Iris pigment epithelial cell (primary cell): ENCODE measurements around the gene SAMD8.
"Not testable (repeated sequence)": the region's sequence is repeated elsewhere in the genome, so short reads cannot be mapped to it uniquely, and the experiment has no call there.

Source experiments
- DNase-seq: peaks from one replicate; pipeline ENCODE4 v3.0.0-alpha.2; 2011; ENCODE audit warnings: low read depth

Gene SAMD8

GRCh38 chr10:75107756-75108683 is 3.4 kb upstream of the SAMD8 start:
- DNase-seq = no peak

DNA sequence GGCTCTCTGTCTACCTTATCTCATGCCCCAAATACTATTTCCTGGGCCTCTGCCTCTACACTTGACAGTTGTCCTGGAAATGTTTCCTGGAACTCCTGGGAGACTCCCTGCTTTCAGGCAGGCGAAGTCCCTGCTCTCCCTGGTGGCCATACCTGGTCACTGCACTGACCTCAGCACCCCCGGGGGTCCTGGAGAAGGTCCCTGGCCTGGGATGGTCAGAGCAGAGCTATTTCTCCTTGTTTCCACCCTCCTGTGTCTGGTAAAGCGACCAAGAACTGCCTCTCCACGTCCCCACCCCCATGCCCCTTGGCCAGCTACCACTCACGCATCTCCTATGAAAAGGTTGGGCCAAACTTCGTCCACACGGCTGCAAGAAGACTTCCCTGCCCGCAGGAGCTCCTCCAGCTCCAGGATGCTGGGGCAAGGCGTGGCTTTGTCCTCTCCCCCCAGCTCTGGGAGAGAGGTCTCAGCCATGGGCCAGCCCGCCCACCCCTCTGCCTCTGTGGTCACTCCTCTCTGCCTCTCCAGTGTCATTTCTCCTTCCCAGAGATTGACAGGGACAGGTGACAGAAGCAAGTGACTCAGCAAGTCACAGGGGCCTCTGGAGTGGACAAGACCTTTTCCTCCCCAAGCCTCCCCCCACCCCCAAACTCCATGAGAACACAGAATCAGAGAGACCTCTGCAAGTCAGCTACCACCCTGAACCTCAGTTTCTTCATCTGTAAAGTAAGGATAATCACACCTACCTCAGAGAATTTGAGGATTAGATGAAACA is 2.6 kb upstream of the SAMD8 start:
- no peak for DNase-seq

DNA sequence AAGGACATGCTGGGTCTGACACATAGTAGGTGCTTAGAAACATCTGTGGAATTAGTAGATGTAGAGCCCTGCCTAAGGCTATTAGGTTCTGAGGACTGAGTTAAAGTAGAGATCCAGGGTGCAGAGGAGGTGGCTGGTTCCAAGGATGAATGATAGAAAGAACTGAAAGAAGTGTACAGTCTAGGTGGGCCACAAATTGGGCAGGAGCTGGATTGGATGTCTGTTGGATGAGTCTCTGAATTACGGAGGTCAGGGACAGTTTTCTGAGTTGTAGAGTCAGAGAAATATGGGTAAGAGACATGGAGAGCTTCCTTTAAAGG is 2.0 kb upstream of the SAMD8 start:
- no peak for DNase-seq

GRCh38 chr10:75110006-75110632 is 1.3 kb upstream of the SAMD8 start:
- DNase-seq = no peak

GRCh38 chr10:75111907-75112679 is 637 bp downstream of the SAMD8 start:
- peak; percentile 54 for DNase-seq

GRCh38 chr10:75115137-75115536 is 3.7 kb downstream of the SAMD8 start:
- DNase-seq = peak; percentile 91

GRCh38 chr10:75116941-75117775 is 5.7 kb downstream of the SAMD8 start:
- peak; percentile 51 for DNase-seq

- peak; percentile 60 for DNase-seq
These were observed 6.5 kb downstream of the SAMD8 start for GRCh38 chr10:75117995-75118394.

GRCh38 chr10:75119444-75120066 is 8.1 kb downstream of the SAMD8 start:
- not testable (repeated sequence) for DNase-seq

GRCh38 chr10:75121322-75121721 is 9.9 kb downstream of the SAMD8 start:
- DNase-seq = peak; percentile 17

- DNase-seq = no peak
These were observed 11.0 kb downstream of the SAMD8 start for GRCh38 chr10:75122505-75122904.

DNA sequence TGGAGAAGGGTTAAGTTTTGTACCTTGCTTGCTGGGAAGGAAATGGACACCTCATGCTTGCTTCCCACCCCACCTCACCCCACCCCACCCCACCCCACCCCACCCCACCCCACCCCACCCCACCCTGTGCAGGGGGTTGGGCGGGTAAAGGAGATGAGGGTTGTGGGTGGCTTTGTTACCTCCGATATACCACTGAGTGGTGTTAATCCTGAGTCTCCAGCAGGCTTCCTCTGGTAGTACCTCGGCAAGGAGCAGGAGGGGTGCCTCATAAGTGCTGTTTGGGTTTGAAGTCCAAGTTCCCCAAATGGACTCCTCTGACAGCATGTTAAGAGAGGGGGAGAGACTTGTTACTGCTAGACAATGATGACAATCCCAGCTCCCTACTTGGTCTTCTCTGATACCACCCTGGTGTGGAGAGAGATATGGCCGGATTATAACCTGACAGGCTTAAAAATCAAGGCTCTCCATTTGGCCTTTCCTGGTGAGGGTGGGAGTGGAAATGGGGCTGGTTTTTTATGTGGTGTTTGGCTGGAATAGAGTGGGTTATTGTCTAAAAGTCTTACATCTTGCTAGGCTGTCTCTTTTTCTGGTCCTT is 11.7 kb downstream of the SAMD8 start:
- no peak for DNase-seq

- no peak for DNase-seq
These were observed 14.8 kb downstream of the SAMD8 start for GRCh38 chr10:75126277-75126676.

- DNase-seq = peak; percentile 74
These were observed 16.0 kb downstream of the SAMD8 start for GRCh38 chr10:75127471-75127870.

GRCh38 chr10:75128985-75129384 is 17.5 kb downstream of the SAMD8 start:
- not testable (repeated sequence) for DNase-seq

- no peak for DNase-seq
These were observed 18.1 kb downstream of the SAMD8 start for GRCh38 chr10:75129537-75129936.

GRCh38 chr10:75133701-75134100 is 22.2 kb downstream of the SAMD8 start:
- not testable (repeated sequence) for DNase-seq

DNA sequence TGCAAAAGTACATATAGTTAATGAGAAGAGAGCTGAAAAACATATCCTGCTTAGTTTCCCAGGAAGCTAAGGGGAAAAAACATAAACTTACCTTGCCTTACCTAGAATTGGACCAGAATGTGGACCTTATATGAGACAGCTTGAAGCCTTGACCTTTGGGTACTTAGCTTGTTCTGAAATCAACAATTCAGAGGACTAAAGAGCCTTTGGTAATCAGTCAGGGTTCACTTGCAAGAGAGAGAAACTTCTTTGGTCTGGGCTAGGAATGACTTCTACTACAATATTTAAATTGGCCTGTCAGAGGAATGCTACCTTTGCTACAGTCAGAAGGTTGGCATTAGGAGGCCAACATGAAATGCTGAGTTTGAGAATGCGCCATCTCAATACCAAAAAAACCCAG is 24.9 kb downstream of the SAMD8 start:
- no peak for DNase-seq

DNA sequence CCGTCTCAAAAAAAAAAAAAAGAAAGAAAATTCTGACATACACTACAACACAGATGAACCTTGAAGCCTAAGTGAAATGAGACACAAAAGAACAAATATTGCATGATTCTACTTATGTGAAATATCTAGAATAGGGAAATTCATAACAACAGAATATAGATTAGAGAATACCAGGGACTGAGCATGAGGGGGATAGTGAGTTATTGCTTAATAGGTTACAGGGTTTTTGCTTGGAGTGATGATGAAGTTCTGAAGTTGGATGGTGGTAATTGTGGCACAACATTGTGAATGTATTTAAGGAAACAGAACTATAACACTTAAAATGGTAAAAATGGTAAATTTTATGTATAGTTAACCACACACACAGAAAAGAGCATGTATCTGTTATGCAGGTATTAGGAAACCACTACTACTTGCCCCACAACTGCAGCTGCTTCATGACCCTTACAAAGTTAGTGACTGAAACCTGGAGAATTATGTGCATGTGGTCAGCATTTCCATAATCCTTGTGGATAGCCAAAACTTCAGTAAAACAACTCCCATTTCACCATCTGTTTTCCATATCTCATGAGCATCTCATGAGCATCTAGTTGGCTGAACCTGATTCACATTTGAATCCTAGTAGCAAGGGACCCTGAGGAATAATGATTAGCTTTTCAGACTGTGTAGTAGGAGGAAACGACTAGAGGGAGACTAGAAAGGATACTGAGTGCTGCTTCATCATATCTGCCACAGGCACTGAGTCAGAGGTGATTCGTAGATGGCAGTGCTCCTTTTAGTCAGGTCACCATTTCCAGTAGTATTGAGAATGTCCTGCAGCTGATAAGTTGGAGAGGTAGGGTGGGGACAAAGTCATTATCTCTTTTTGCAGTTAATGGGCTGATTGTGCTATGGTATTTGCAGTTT is 26.3 kb downstream of the SAMD8 start:
- DNase-seq = peak; percentile 44
